Inferior parietal cortex (tissue), 1 donor: Measurements from ENCODE around the gene GPATCH1.
A peak's percentile ranks its signal among the peaks of the same experiment; 100 is the strongest.
"Not testable (repeated sequence)": the region's sequence is repeated elsewhere in the genome, so short reads cannot be mapped to it uniquely, and the experiment has no call there.

ENCODE experiments used
- DNase-seq: peaks from one replicate; pipeline ENCODE4 v3.0.0-alpha.2; 2016; ENCODE audit errors: extremely low spot score

GPATCH1 gene

GRCh38 chr19:33158365-33158764 lies 77.4 kb downstream of the GPATCH1 start:
- no peak for DNase-seq

DNA sequence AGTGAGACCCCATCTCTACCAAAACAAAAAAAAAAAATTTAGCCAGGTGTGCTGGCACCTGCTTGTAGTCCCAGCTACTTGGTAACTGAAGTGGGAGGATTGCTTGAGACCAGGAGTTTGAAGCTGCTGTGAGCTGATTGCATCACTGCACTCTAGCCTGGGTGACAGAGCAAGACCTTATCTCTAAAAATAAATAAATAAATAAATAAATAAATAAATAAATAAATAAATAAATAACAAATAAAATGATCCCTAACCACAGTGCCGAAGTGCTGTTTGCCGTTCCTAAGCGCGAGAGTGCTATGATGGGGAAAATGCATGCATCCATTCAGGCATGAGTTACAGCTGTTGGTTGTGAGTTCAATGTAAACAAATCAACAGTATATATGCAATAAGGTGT lies 78.2 kb downstream of the GPATCH1 start:
- DNase-seq = no peak

DNA sequence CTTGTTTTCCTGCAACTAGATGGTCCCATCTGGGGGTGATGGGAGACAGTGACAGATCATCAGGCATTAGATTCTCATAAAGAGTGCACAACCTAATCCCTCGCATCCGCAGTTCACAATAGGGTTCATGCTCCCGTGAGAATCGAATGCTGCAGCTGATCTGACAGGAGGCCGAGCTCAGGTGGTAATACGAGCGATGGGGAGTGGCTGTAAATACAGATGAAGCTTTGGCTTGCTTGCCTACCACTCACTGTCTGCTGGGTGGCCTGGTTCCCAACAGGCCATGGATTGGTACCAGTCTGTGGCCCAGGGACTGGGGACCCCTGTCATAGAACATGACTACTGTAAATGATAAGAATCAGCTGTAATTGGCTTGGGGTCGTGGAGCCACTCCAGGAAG lies 78.9 kb downstream of the GPATCH1 start:
- no peak for DNase-seq

DNA sequence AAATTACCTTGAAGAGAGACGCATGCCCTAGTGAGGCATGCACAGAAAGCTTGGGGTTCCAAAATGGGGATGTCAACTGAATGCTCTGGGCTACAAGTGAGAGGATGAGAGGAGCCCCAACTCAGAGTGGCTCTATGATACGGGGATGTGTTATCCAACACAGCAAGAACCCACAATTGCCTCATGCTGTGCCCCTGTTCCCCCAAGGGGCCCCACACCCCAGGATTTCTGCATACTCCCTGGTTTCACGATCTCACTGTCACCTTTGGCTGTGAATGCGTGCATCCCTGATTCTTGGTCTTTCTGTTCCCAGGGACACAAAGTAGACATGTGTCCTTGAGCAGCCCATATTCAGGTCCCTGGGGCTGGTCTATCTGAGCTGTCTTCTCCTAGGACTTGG lies 80.2 kb downstream of the GPATCH1 start:
- DNase-seq = no peak

- DNase-seq = no peak
These were observed 82.5 kb downstream of the GPATCH1 start for GRCh38 chr19:33163481-33163880.

GRCh38 chr19:33166037-33166436 lies 85.1 kb downstream of the GPATCH1 start:
- not testable (repeated sequence) for DNase-seq

DNA sequence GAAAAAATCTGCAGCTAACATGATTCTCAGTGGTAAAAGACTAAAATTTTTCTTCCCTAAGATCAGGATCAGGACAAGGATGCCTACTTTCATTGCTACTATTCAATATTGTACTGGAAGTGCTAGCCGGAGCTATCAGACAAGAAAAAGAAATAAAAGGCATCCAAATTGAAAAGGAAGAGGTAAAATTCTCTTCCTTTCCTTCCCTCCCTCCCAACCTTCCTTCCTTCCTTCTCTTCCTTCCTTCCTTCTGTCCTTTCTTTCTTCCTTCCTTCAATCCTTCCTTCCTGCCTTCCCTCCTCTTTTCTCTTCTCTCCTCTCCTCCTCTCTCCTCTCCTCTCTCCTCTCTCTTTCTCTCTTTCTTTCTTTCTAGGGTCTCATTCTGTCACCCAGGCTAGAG lies 86.5 kb downstream of the GPATCH1 start:
- DNase-seq = no peak

- DNase-seq = no peak
These were observed 87.5 kb downstream of the GPATCH1 start for GRCh38 chr19:33168528-33168927.

- no peak for DNase-seq
These were observed 90.3 kb downstream of the GPATCH1 start for GRCh38 chr19:33171222-33171795.

DNA sequence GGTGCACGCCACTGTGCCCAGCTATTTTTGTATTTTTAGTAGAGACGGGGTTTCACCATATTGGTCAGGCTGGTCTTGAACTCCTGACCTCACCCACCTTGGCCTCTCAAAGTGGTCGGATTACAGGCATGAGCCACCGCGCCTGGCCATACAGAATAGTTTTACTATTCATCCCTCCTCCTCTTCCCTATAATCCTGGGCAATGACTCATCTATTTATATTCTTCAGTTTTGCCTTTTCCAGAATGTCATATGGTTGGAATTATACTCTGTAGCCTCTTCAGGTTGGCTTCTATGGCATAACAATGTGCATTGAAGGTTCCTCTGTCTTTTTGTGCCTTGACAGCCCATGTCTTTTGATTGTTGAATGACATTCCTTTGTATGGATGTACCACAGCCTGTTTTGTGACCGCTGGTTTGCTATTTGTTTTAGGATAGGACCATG lies 91.0 kb downstream of the GPATCH1 start:
- no peak for DNase-seq

GRCh38 chr19:33174186-33174585 lies 93.2 kb downstream of the GPATCH1 start:
- no peak for DNase-seq

GRCh38 chr19:33175156-33175782 lies 94.3 kb downstream of the GPATCH1 start:
- DNase-seq = no peak

GRCh38 chr19:33175886-33176669 lies 95.1 kb downstream of the GPATCH1 start:
- peak; percentile 11 for DNase-seq

DNA sequence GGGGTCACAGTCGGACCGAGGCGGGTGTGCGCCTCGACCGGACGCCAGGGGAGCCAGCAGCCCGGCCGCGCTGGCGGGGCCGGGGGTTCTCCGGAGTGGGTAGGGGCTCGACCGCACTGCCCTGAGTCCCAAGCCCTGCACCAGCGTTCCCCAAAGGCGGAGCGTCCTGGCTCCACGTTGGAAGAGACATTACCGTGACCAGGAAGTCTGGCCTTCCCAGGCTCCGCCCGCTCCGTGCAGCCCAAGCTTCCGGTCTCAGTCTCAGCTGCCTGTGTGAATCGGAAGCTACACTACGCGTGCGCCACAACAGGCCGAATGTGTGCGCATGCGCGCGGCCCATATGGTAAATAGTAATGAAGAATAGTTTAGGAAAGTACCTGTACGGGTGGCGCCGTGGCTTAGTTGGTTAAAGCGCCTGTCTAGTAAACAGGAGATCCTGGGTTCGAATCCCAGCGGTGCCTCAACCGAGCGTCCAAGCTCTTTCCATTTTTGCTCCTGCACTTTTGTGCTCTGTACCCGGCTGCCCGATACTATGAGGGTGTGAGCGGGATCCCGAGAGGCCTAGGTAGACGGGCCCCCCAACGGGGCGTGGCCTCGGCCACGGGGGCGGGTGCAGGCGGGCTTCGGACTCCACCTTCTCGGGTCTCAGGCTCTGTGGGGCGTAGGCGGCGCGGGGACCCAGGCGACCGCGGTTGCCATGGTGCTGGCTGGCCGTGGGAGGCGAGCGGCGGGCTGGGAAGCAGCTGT lies 95.9 kb downstream of the GPATCH1 start:
- peak; percentile 98 for DNase-seq

GRCh38 chr19:33177417-33177979 lies 96.5 kb downstream of the GPATCH1 start:
- DNase-seq = no peak
